A549 (cell line): ENCODE results near the gene SLC38A10.

Source experiments
- BHLHE40 ChIP-seq: IDR thresholded peaks from 2 replicates; pipeline ENCODE4 v1.6.1; 2012; ENCODE audit warnings: low read depth, low read length, inconsistent platforms
- CEBPB ChIP-seq, 2 experiments: fragments of >200 bp in 1 of 2; sonication (Bioruptor Twin) in 1 of 2; formaldehyde crosslinking in 1 of 2; IDR thresholded peaks; 2 replicates each; pipeline ENCODE4 v1.6.1; 2012 to 2016
- HMGXB4 ChIP-seq: fragments of 250-450 bp; sonication (Bioruptor Pico); IDR thresholded peaks from 2 replicates; pipeline ENCODE4 v1.5.0; 2021; ENCODE audit warnings: mild to moderate bottlenecking, moderate library complexity, borderline replicate concordance
- KDM1A ChIP-seq: fragments of 200-600 bp; sonication (generic); IDR thresholded peaks from 2 replicates; pipeline ENCODE4 v1.6.1; 2016; ENCODE audit warnings: low read depth, mild to moderate bottlenecking
- POLR2A ChIP-seq: IDR thresholded peaks from 2 replicates; pipeline ENCODE4 v1.6.1; 2012; ENCODE audit warnings: mild to moderate bottlenecking, low read length
- RAD21 ChIP-seq, 2 experiments: fragments of >200 bp in 1 of 2; sonication (Bioruptor Twin) in 1 of 2; formaldehyde crosslinking in 1 of 2; IDR thresholded peaks in 1 of 2; conservative IDR thresholded peaks in 1 of 2; 2 replicates in 1 of 2; 3 replicates in 1 of 2; pipeline ENCODE4 v1.6.1; 2012 to 2018; ENCODE audit warnings: inconsistent platforms in 1 of 2
- REST ChIP-seq: fragments of 200-600 bp; sonication (generic); IDR thresholded peaks from 2 replicates; pipeline ENCODE4 v1.6.1; 2016; ENCODE audit warnings: antibody characterized with exemption, mild to moderate bottlenecking, moderate library complexity
- SMC3 ChIP-seq: fragments of >200 bp; sonication (Bioruptor Twin); formaldehyde crosslinking; IDR thresholded peaks from 3 replicates; pipeline ENCODE4 v1.6.1; 2018; ENCODE audit warnings: inconsistent platforms
- TF ChIP-seq, protein P1 (sequence below): fragments of >200 bp; sonication (Bioruptor Twin); formaldehyde crosslinking; IDR thresholded peaks from 3 replicates; pipeline ENCODE4 v1.5.1; 2016
- TF ChIP-seq, protein P2 (sequence below): IDR thresholded peaks from 2 replicates; pipeline ENCODE4 v1.6.1; 2012; ENCODE audit warnings: low read depth, borderline replicate concordance

DNA sequence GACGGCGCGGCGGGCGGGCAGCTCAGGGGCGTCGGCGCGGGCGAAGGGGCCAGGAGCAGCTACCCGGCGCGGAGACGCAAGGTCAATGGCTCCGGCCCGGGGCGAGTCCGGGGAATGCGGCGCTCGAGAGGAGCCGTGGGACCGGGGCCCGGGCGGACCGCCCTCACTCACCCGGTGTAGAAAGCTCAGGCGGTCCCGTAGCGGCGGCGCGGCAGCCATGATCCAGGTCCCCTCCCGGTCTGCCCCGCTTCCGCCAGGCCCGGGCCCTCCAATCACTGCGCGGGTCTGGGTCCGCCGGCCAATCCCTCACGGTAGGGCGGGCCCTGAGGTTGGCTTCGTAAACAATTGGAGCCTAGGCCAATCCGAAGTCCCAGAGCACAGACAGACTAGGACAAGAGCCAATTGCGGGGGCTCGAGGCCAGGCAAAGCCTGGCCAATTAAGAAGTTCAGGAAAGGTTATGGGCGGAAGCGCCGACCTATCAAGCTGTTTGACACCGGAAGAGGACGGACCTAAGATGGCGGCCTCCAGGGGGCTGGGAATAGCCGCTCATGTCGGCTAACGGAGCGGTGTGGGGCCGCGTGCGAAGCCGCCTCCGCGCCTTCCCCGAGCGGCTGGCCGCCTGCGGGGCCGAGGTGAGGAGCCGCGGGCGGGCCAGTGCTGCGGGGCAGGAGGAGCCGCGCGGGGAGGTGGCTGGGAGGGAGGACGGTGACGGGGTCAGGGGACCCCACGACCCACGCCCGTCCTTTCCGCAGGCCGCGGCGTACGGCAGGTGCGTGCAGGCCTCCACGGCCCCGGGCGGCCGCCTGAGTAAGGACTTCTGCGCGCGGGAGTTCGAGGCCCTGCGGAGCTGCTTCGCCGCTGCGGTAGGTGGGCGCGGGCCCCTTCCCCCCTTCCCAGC is 56.0 kb downstream of the SLC38A10 start, which contains the start of the genes NDUFAF8 and TEPSIN:
- TF ChIP-seq, protein P1, sequence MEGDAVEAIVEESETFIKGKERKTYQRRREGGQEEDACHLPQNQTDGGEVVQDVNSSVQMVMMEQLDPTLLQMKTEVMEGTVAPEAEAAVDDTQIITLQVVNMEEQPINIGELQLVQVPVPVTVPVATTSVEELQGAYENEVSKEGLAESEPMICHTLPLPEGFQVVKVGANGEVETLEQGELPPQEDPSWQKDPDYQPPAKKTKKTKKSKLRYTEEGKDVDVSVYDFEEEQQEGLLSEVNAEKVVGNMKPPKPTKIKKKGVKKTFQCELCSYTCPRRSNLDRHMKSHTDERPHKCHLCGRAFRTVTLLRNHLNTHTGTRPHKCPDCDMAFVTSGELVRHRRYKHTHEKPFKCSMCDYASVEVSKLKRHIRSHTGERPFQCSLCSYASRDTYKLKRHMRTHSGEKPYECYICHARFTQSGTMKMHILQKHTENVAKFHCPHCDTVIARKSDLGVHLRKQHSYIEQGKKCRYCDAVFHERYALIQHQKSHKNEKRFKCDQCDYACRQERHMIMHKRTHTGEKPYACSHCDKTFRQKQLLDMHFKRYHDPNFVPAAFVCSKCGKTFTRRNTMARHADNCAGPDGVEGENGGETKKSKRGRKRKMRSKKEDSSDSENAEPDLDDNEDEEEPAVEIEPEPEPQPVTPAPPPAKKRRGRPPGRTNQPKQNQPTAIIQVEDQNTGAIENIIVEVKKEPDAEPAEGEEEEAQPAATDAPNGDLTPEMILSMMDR: no peak
- TF ChIP-seq HMGXB4 (CRISPR knock-in tag) (no peak; the same call in 1 of the 2 replicates), POLR2A (peak; percentile 56), RAD21 (conservative IDR thresholded peaks at IDR 0.05 in 1 of 2, IDR thresholded peaks at IDR 0.05 in 1 of 2) (no peak), REST (peak; percentile 36; the same call in 1 of the 2 replicates), BHLHE40 (no peak), SMC3 (no peak), CEBPB (IDR thresholded peaks at IDR 0.05) (no peak), KDM1A (no peak)
- TF ChIP-seq, protein P2, sequence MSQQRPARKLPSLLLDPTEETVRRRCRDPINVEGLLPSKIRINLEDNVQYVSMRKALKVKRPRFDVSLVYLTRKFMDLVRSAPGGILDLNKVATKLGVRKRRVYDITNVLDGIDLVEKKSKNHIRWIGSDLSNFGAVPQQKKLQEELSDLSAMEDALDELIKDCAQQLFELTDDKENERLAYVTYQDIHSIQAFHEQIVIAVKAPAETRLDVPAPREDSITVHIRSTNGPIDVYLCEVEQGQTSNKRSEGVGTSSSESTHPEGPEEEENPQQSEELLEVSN: no peak
